ENCODE measurements around the gene CLTRN. TPM values are rescaled to one million over a fixed set of nuclear protein-coding genes. Genes with fewer than 3 reads are reported as not detected.
A peak's percentile ranks its signal among the peaks of the same experiment; 100 is the strongest.

Gene CLTRN
- total RNA-seq, 1 donor from 2014 or later, result 0.90 TPM

DNA sequence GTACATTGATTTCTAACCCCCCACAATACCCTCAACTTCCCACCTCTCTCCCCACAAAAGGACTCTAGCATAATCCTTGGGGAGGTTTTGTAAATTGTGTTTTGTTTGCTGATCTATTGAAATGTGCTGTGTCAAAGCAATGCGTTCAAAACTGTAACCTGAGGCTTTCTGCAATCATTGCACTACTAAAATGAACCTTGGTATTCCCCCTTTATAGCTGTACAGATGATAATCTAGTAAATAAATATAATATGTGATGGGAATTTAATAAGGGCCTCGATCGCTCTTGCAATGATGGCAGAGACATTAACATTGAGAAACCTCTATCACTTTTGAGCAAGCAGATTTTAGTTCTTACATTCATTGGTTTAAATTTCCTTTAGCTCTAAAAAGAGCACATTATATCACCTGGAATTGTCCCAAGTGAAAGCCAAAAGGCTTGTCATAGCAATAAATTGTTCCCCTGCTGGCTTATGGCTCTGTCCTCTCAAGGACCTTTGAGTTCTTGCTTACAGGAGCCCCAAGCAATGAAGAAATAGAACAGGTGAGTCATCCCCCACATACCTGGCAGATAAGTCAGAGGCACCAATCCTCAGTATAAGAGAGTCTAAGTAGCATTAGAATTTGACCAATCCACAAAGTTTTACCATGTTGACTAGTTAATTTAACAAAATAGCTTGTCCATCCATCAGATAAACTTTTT is 45.4 kb downstream of the CLTRN start:
- peak; percentile 54 for ATAC-seq
- intact Hi-C loops (cut with DNase I), result no loop called here
- no peaks in the 10 kb centered on the region for H3K27me3 ChIP-seq

DNA sequence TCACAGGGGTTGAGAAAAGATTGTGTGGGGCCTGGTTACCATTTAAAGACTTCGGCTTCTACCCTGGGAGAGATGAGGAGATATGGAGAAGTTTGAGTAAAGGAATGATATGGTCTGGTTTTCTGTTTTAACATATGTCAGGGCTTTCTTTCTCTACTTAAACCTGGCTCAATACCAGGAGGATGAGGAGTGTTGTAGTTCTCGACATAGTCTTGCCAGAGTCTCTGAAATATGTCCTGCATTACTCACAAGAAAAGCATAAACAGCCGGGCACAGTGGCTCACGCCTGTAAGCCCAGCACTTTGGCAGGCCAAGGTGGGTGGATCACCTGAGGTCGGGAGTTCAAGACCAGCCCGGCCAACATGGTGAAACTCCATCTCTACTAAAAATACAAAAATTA is 47.5 kb downstream of the CLTRN start:
- intact Hi-C loops (cut with DNase I), result no loop called here
- Histone ChIP-seq H3K36me3 (no peaks in the 10 kb centered on the region), H3K9me3 (no peaks in the 10 kb centered on the region), H3K27ac (no peak overlapping the region), H3K4me3 (no peak overlapping the region), H3K4me1 (no peaks in the 10 kb centered on the region), H3K27me3 (no peaks in the 10 kb centered on the region)
- TF ChIP-seq, protein P1, sequence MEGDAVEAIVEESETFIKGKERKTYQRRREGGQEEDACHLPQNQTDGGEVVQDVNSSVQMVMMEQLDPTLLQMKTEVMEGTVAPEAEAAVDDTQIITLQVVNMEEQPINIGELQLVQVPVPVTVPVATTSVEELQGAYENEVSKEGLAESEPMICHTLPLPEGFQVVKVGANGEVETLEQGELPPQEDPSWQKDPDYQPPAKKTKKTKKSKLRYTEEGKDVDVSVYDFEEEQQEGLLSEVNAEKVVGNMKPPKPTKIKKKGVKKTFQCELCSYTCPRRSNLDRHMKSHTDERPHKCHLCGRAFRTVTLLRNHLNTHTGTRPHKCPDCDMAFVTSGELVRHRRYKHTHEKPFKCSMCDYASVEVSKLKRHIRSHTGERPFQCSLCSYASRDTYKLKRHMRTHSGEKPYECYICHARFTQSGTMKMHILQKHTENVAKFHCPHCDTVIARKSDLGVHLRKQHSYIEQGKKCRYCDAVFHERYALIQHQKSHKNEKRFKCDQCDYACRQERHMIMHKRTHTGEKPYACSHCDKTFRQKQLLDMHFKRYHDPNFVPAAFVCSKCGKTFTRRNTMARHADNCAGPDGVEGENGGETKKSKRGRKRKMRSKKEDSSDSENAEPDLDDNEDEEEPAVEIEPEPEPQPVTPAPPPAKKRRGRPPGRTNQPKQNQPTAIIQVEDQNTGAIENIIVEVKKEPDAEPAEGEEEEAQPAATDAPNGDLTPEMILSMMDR (IDR thresholded peaks at IDR 0.05), result no peak
- DNase-seq, result no peak
- ATAC-seq, result no peak

More for the DNA sequence above, 45.4 kb downstream of the CLTRN start:
- no peak overlapping the region for H3K27ac ChIP-seq
- no peaks in the 10 kb centered on the region for H3K4me1 ChIP-seq
- no peaks in the 10 kb centered on the region for H3K9me3 ChIP-seq
- DNase-seq, result no peak
- H3K36me3 ChIP-seq, result no peaks in the 10 kb centered on the region
- H3K4me3 ChIP-seq, result no peak overlapping the region
- TF ChIP-seq, protein P1 (IDR thresholded peaks at IDR 0.05), result no peak

- Histone ChIP-seq H3K36me3 (no peaks in the 10 kb centered on the region), H3K4me1 (no peaks in the 10 kb centered on the region), H3K4me3 (no peak overlapping the region), H3K27me3 (no peaks in the 10 kb centered on the region), H3K9me3 (no peaks in the 10 kb centered on the region), H3K27ac (no peak overlapping the region)
- TF ChIP-seq, protein P1 (IDR thresholded peaks at IDR 0.05), result no peak
- intact Hi-C loops (cut with DNase I), result no loop called here
- DNase-seq (no peak), ATAC-seq (no peak)
Measured at GRCh38 chrX:15616531-15616930, 48.1 kb downstream of the CLTRN start.

GRCh38 chrX:15607067-15607466 is 57.5 kb downstream of the CLTRN start:
- DNase-seq (no peak), ATAC-seq (no peak)
- H3K36me3 ChIP-seq, result no peaks in the 10 kb centered on the region
- no peak overlapping the region for H3K27ac ChIP-seq
- H3K27me3 ChIP-seq, result no peaks in the 10 kb centered on the region
- H3K4me1 ChIP-seq, result no peaks in the 10 kb centered on the region
- TF ChIP-seq, protein P1 (IDR thresholded peaks at IDR 0.05), result no peak
- no peaks in the 10 kb centered on the region for H3K9me3 ChIP-seq
- intact Hi-C loops (cut with DNase I), result no loop called here
- H3K4me3 ChIP-seq, result no peak overlapping the region

DNA sequence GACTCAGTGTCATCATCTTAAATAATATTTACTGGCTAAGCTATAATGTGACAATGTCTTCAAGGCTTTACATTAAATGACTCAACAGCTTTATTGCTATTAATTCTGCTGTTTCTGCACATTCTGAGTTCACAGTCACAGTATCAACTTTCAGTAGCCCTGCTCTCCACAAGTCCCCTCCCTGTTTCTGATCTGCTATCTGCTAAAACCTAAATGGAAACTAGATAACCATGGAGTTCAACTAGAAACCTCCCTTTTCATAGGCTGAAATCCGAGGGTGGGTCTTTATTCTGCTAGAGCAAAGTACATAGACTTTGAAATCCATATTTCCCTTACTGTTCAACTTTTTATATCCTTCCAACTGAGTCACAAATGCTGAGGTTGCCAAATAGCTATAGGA is 58.5 kb downstream of the CLTRN start:
- H3K36me3 ChIP-seq, result no peaks in the 10 kb centered on the region
- H3K4me1 ChIP-seq, result no peaks in the 10 kb centered on the region
- DNase-seq (no peak), ATAC-seq (no peak)
- H3K9me3 ChIP-seq, result no peaks in the 10 kb centered on the region
- intact Hi-C loops (cut with DNase I), result no loop called here
- H3K27ac ChIP-seq, result no peak overlapping the region
- no peaks in the 10 kb centered on the region for H3K27me3 ChIP-seq
- TF ChIP-seq, protein P1 (IDR thresholded peaks at IDR 0.05), result no peak
- H3K4me3 ChIP-seq, result no peak overlapping the region

GRCh38 chrX:15605226-15605625 is 59.4 kb downstream of the CLTRN start:
- H3K9me3 ChIP-seq, result no peaks in the 10 kb centered on the region
- TF ChIP-seq, protein P1 (IDR thresholded peaks at IDR 0.05), result no peak
- no peak overlapping the region for H3K4me3 ChIP-seq
- H3K4me1 ChIP-seq, result no peaks in the 10 kb centered on the region
- DNase-seq (no peak), ATAC-seq (no peak)
- H3K27me3 ChIP-seq, result no peaks in the 10 kb centered on the region
- H3K27ac ChIP-seq, result no peak overlapping the region
- no peaks in the 10 kb centered on the region for H3K36me3 ChIP-seq
- intact Hi-C loops (cut with DNase I), result no loop called here
